Pulmonary artery endothelial cell (primary cell): ENCODE results near the gene MTHFSD. TPM values are rescaled to one million over a fixed set of nuclear protein-coding genes. Genes with fewer than 3 reads are reported as not detected.

ENCODE experiments used
- DNase-seq: peaks from one replicate; pipeline ENCODE4 v3.0.0-alpha.2; 2011; ENCODE audit warnings: low read depth, low spot score
- total RNA-seq: library from RNA; depleted of rRNA; stranded (reverse); fragments of >200 nt; gene quantifications from 2 replicates; pipeline ENCODE4 v1.2.3, GENCODE V29; 2014

The MTHFSD gene
- total RNA-seq, 1 donor from 2014 or later: 10.5 TPM

- DNase-seq: no peak
These were observed 15.8 kb upstream of the MTHFSD start for GRCh38 chr16:86570558-86571529.

- no peak for DNase-seq
These were observed 14.8 kb upstream of the MTHFSD start for GRCh38 chr16:86569701-86570447.

- DNase-seq: no peak
These were observed 13.9 kb upstream of the MTHFSD start for GRCh38 chr16:86568677-86569623.

- DNase-seq: no peak
These were observed 12.9 kb upstream of the MTHFSD start for GRCh38 chr16:86567701-86568581.

GRCh38 chr16:86566966-86567700 lies 12.1 kb upstream of the MTHFSD start:
- no peak for DNase-seq

- peak; percentile 88 for DNase-seq
These were observed 11.5 kb upstream of the MTHFSD start, which contains the start of gene FOXC2 for GRCh38 chr16:86566601-86566965. TSS of gene FOXC2 (plus strand) at chr16:86566829. CDS start at chr16:86567336, 507 bp downstream.

- no peak for DNase-seq
These were observed 10.8 kb upstream of the MTHFSD start for GRCh38 chr16:86565644-86566511.

GRCh38 chr16:86565181-86565631 lies 10.2 kb upstream of the MTHFSD start:
- DNase-seq: no peak

GRCh38 chr16:86563469-86564345 lies 8.7 kb upstream of the MTHFSD start:
- DNase-seq: peak; percentile 75

GRCh38 chr16:86562356-86562755 lies 7.3 kb upstream of the MTHFSD start:
- DNase-seq: no peak

GRCh38 chr16:86559802-86560305 lies 4.8 kb upstream of the MTHFSD start:
- no peak for DNase-seq

- DNase-seq: no peak
These were observed 3.5 kb upstream of the MTHFSD start for GRCh38 chr16:86558355-86559193.

GRCh38 chr16:86557587-86557986 lies 2.6 kb upstream of the MTHFSD start:
- DNase-seq: no peak

- DNase-seq: no peak
These were observed 1.5 kb upstream of the MTHFSD start for GRCh38 chr16:86556576-86556975.

- DNase-seq: no peak
These were observed 655 bp upstream of the MTHFSD start for GRCh38 chr16:86555704-86556075.

- no peak for DNase-seq
These were observed 477 bp downstream of the MTHFSD start for GRCh38 chr16:86554599-86554916.

GRCh38 chr16:86553356-86553755 lies 1.7 kb downstream of the MTHFSD start:
- no peak for DNase-seq
